Measurements from ENCODE around the gene CHN2.

Gene CHN2

GRCh38 chr7:29194594-29195427, at the start of gene CHN2:
Gene CHN2, plus strand, starts transcription at chr7:29194775.
- no peak for FAIRE-seq

GRCh38 chr7:29145553-29146056, 49.0 kb upstream of the CHN2 start:
- no peak for FAIRE-seq

- no peak for FAIRE-seq
Measured at GRCh38 chr7:29146057-29146706, 48.4 kb upstream of the CHN2 start, which contains the start of gene CPVL. Gene CPVL, minus strand, starts transcription at chr7:29146537. Its CDS starts 25,476 bp downstream, at chr7:29121061.

GRCh38 chr7:29146888-29147609, 47.5 kb upstream of the CHN2 start:
- FAIRE-seq: no peak

- FAIRE-seq: no peak
Measured at GRCh38 chr7:29147821-29148220, 46.8 kb upstream of the CHN2 start.

- FAIRE-seq: no peak
Measured at GRCh38 chr7:29149036-29149435, 45.5 kb upstream of the CHN2 start.

- no peak for FAIRE-seq
Measured at GRCh38 chr7:29150856-29151255, 43.7 kb upstream of the CHN2 start.

GRCh38 chr7:29154076-29154475, 40.5 kb upstream of the CHN2 start:
- FAIRE-seq: no peak

GRCh38 chr7:29156907-29157452, 37.6 kb upstream of the CHN2 start:
- no peak for FAIRE-seq

GRCh38 chr7:29158795-29159423, 35.7 kb upstream of the CHN2 start:
- no peak for FAIRE-seq

GRCh38 chr7:29160080-29160479, 34.5 kb upstream of the CHN2 start:
- FAIRE-seq: no peak

- no peak for FAIRE-seq
Measured at GRCh38 chr7:29161231-29161630, 33.3 kb upstream of the CHN2 start.

- FAIRE-seq: no peak
Measured at GRCh38 chr7:29162577-29162976, 32.0 kb upstream of the CHN2 start.

- no peak for FAIRE-seq
Measured at GRCh38 chr7:29163854-29164253, 30.7 kb upstream of the CHN2 start.

- no peak for FAIRE-seq
Measured at GRCh38 chr7:29167721-29168120, 26.9 kb upstream of the CHN2 start.

- no peak for FAIRE-seq
Measured at GRCh38 chr7:29170781-29171180, 23.8 kb upstream of the CHN2 start.

GRCh38 chr7:29173458-29173857, 21.1 kb upstream of the CHN2 start:
- no peak for FAIRE-seq

GRCh38 chr7:29177963-29178600, 16.5 kb upstream of the CHN2 start:
- FAIRE-seq: no peak

GRCh38 chr7:29179115-29179514, 15.5 kb upstream of the CHN2 start:
- no peak for FAIRE-seq

- no peak for FAIRE-seq
Measured at GRCh38 chr7:29184599-29184998, 10.0 kb upstream of the CHN2 start.

- FAIRE-seq: no peak
Measured at GRCh38 chr7:29185613-29186012, 9.0 kb upstream of the CHN2 start.

- FAIRE-seq: no peak
Measured at GRCh38 chr7:29189743-29190201, 4.8 kb upstream of the CHN2 start.
